HCT116 (cell line): Measurements from ENCODE around the gene APELA. TPM values are rescaled to one million over a fixed set of nuclear protein-coding genes. Genes with fewer than 3 reads are reported as not detected.

Source experiments
- ATAC-seq: fragments of 200-7000 bp; cut with Tn5 transposase; 2 replicates; pipeline ENCODE4 v1.9.1; 2020; ENCODE audit warnings: mild to moderate bottlenecking, moderate library complexity
- BruUV-seq: library from RNA; stranded (reverse); fragments of 400-500 nt; replicated peaks from 2 replicates; lab custom pipeline; 2021; lab: Mats Ljungman, UMichigan
- CTCF ChIA-PET: fragments of 300-600 bp; sonication (Branson Sonifier 250); formaldehyde crosslinking; loops from one replicate; lab custom pipeline; 2021; ENCODE audit warnings: antibody characterized with exemption; lab: Charles Lee
- POLR2A ChIA-PET: fragments of 300-600, 350-600 bp; sonication (Branson Sonifier 250); formaldehyde crosslinking; loops from one replicate; lab custom pipeline; 2021; ENCODE audit warnings: antibody characterized with exemption; lab: Charles Lee
- RAD21 ChIA-PET, 2 experiments: fragments of 300-600 bp; sonication (Branson Sonifier 250); formaldehyde crosslinking; loops; one replicate each; lab custom pipeline; 2023; ENCODE audit warnings: low total read pairs in 2 of 2; ENCODE audit not compliant: uncharacterized antibody in 2 of 2, unreplicated experiment in 2 of 2, low non-redundant PET in 1 of 2; lab: Charles Lee
- DNase-seq: peaks from one replicate; pipeline ENCODE4 v3.0.0-alpha.2; 2010; ENCODE audit warnings: low read depth, low spot score
- H2AFZ ChIP-seq: fragments of 200-600 bp; shearing (Covaris generic), sonication (generic); 2 replicates; pipeline ENCODE4 v1.6.1; 2017; ENCODE audit warnings: low read depth, mixed run types, mixed read lengths, antibody characterized with exemption, low read length; ENCODE audit not compliant: poor library complexity, severe bottlenecking
- H3K27ac ChIP-seq: 2 replicates; pipeline ENCODE4 v1.5.1; 2012; ENCODE audit warnings: low read depth, low read length
- H3K27me3 ChIP-seq: fragments of 200-600 bp; sonication (generic); 2 replicates; pipeline ENCODE4 v1.6.1; 2016; ENCODE audit warnings: mixed run types, low read length, mixed read lengths; ENCODE audit not compliant: insufficient read depth
- H3K36me3 ChIP-seq, 2 experiments: fragments of 200-500 bp in 1 of 2; fragments of 200-600 bp in 1 of 2; sonication (Bioruptor generic) in 1 of 2; sonication (generic) in 1 of 2; 2 replicates each; pipeline versions ENCODE4 v1.5.1 to v1.6.1; 2014 to 2016; ENCODE audit warnings: low read length in 2 of 2, inconsistent platforms in 1 of 2, mixed read lengths in 1 of 2, mixed run types in 1 of 2; ENCODE audit not compliant: insufficient read depth in 2 of 2, control insufficient read depth in 1 of 2
- H3K4me1 ChIP-seq, 2 experiments: fragments of 200-600 bp in 1 of 2; sonication (generic) in 1 of 2; 2 replicates each; pipeline versions ENCODE4 v1.5.1 to v1.6.1; 2012 to 2017; ENCODE audit warnings: low read length in 2 of 2, inconsistent platforms in 1 of 2, mild to moderate bottlenecking in 1 of 2, mixed read lengths in 1 of 2, mixed run types in 1 of 2, moderate library complexity in 1 of 2; ENCODE audit not compliant: insufficient read depth in 2 of 2, control insufficient read depth in 1 of 2
- H3K4me2 ChIP-seq: fragments of 200-600 bp; sonication (generic); 2 replicates; pipeline ENCODE4 v1.6.1; 2017; ENCODE audit warnings: mixed run types, low read length, mixed read lengths
- H3K4me3 ChIP-seq, 2 experiments: fragments of 200-600 bp in 1 of 2; sonication (generic) in 1 of 2; replicated peaks in 1 of 2; 2 replicates each; pipeline ENCODE4 v1.5.1; 2011 to 2016; ENCODE audit warnings: low read length in 2 of 2, control low read depth in 1 of 2, low read depth in 1 of 2, mild to moderate bottlenecking in 1 of 2, mixed read lengths in 1 of 2, mixed run types in 1 of 2
- H3K79me2 ChIP-seq: fragments of 200-600 bp; sonication (generic); 2 replicates; pipeline ENCODE4 v1.6.1; 2017; ENCODE audit warnings: mild to moderate bottlenecking, mixed run types, low read length, moderate library complexity, mixed read lengths; ENCODE audit not compliant: insufficient read depth
- H3K9ac ChIP-seq: fragments of 200-600 bp; sonication (generic); 2 replicates; pipeline ENCODE4 v1.6.1; 2016; ENCODE audit warnings: low read length, mixed read lengths
- H3K9me2 ChIP-seq: fragments of 200-600 bp; sonication (generic), shearing (Covaris generic); 2 replicates; pipeline ENCODE4 v1.6.1; 2017; ENCODE audit warnings: mixed run types, mild to moderate bottlenecking, moderate library complexity; ENCODE audit not compliant: insufficient read depth
- H3K9me3 ChIP-seq, 2 experiments: fragments of 200-500 bp in 1 of 2; fragments of 200-600 bp in 1 of 2; sonication (Bioruptor generic) in 1 of 2; sonication (generic) in 1 of 2; 2 replicates each; pipeline ENCODE4 v1.6.1; 2014 to 2017; ENCODE audit warnings: low read length in 2 of 2, mixed read lengths in 2 of 2, inconsistent platforms in 1 of 2, low read depth in 1 of 2, mild to moderate bottlenecking in 1 of 2, mixed run types in 1 of 2, moderate library complexity in 1 of 2; ENCODE audit not compliant: control insufficient read depth in 1 of 2, insufficient read depth in 1 of 2
- H4K20me1 ChIP-seq: fragments of 200-600 bp; sonication (generic), shearing (Covaris generic); 2 replicates; pipeline ENCODE4 v1.6.1; 2017; ENCODE audit warnings: mixed run types, mild to moderate bottlenecking, moderate library complexity; ENCODE audit not compliant: insufficient read depth
- CBX3 ChIP-seq: IDR thresholded peaks from 2 replicates; pipeline ENCODE4 v1.6.1; 2012; ENCODE audit warnings: low read depth
- EGR1 ChIP-seq: IDR thresholded peaks from 2 replicates; pipeline ENCODE4 v1.6.1; 2012; ENCODE audit warnings: low read depth
- ELF1 ChIP-seq: IDR thresholded peaks from 2 replicates; pipeline ENCODE4 v1.6.1; 2012; ENCODE audit warnings: low read depth, borderline replicate concordance
- EZH2 ChIP-seq: fragments of 200-600 bp; sonication (generic); IDR thresholded peaks from 2 replicates; pipeline ENCODE4 v1.6.1; 2017; ENCODE audit warnings: antibody characterized with exemption, mixed run types
- EZH2phosphoT487 ChIP-seq: fragments of 200-600 bp; IDR thresholded peaks from 2 replicates; pipeline ENCODE4 v1.6.1; 2018; ENCODE audit warnings: antibody characterized with exemption, borderline replicate concordance
- FOSL1 ChIP-seq: IDR thresholded peaks from 2 replicates; pipeline ENCODE4 v1.6.1; 2012; ENCODE audit warnings: low read depth
- JUND ChIP-seq: IDR thresholded peaks from 2 replicates; pipeline ENCODE4 v1.6.1; 2012
- POLR2A ChIP-seq: IDR thresholded peaks from 2 replicates; pipeline ENCODE4 v1.7.0; 2011; ENCODE audit warnings: borderline replicate concordance; ENCODE audit not compliant: insufficient read depth, insufficient read length; ENCODE audit errors: extremely low read depth
- POLR2AphosphoS5 ChIP-seq: IDR thresholded peaks from 2 replicates; pipeline ENCODE4 v1.6.1; 2011; ENCODE audit warnings: mild to moderate bottlenecking, low read depth, low read length, moderate library complexity
- RAD21 ChIP-seq: IDR thresholded peaks from 2 replicates; pipeline ENCODE4 v1.6.1; 2012; ENCODE audit warnings: low read depth, mild to moderate bottlenecking
- SIN3A ChIP-seq: IDR thresholded peaks from 2 replicates; pipeline ENCODE4 v1.6.1; 2012; ENCODE audit warnings: low read depth
- SP1 ChIP-seq: IDR thresholded peaks from 2 replicates; pipeline ENCODE4 v1.6.1; 2012; ENCODE audit warnings: low read depth
- SRF ChIP-seq: IDR thresholded peaks from 2 replicates; pipeline ENCODE4 v1.6.1; 2012; ENCODE audit warnings: low read depth
- ZFX ChIP-seq: fragments of 450-650 bp; IDR thresholded peaks from 2 replicates; pipeline ENCODE4 v1.6.1; 2017
- intact Hi-C: fragments of 100-400 bp; cut with micrococcal nuclease; formaldehyde crosslinking; loops from 2 replicates; pipeline ENCODE4 v1.10.0; 2022
- total RNA-seq: library from RNA; stranded (reverse); gene quantifications from one replicate; pipeline ENCODE4 v1.2.1, GENCODE V29; 2021; ENCODE audit not compliant: unreplicated experiment
- TF ChIP-seq, protein P1 (sequence below): IDR thresholded peaks from 2 replicates; pipeline ENCODE4 v1.6.1; 2012
- TF ChIP-seq, protein P2 (sequence below): IDR thresholded peaks from 2 replicates; pipeline ENCODE4 v1.6.1; 2012; ENCODE audit warnings: low read depth
- TF ChIP-seq, protein P3 (sequence below), 3 experiments: fragments of 200-600 bp in 1 of 3; sonication (generic) in 1 of 3; IDR thresholded peaks in 2 of 3; conservative IDR thresholded peaks in 1 of 3; 2 replicates each; pipeline ENCODE4 v1.5.1; 2012 to 2017; ENCODE audit warnings: low read depth in 2 of 3, low read length in 2 of 3, antibody characterized with exemption in 1 of 3, borderline replicate concordance in 1 of 3, control low read depth in 1 of 3, mild to moderate bottlenecking in 1 of 3, mixed read lengths in 1 of 3, mixed run types in 1 of 3, moderate library complexity in 1 of 3; ENCODE audit not compliant: insufficient read depth in 1 of 3

Gene APELA
- total RNA-seq, 1 experiment from 2014 or later = not detected

DNA sequence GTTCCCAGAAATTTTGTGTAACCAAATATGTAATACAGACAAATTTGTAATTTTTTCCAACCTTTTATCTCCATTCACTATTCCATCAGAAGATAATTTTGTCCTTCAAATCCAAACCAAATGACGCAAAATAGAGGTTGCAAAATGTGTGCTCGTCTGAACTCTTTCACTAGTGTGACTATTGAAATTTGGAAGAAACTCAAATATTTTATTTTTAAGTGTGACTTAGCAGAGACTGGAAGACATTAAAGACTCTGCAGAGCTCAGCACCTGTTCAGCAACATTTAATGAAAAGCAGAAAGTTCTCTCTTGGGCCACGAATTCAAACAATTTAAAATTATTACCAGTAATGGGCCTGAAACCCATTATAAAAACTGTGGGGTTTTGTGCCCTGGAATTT, 30.0 kb upstream of the APELA start:
- TF ChIP-seq ELF1 = no peak
- TF ChIP-seq SRF = no peak
- TF ChIP-seq EZH2phosphoT487 = no peak
- POLR2A ChIA-PET = no interaction called here
- no peak for ATAC-seq

DNA sequence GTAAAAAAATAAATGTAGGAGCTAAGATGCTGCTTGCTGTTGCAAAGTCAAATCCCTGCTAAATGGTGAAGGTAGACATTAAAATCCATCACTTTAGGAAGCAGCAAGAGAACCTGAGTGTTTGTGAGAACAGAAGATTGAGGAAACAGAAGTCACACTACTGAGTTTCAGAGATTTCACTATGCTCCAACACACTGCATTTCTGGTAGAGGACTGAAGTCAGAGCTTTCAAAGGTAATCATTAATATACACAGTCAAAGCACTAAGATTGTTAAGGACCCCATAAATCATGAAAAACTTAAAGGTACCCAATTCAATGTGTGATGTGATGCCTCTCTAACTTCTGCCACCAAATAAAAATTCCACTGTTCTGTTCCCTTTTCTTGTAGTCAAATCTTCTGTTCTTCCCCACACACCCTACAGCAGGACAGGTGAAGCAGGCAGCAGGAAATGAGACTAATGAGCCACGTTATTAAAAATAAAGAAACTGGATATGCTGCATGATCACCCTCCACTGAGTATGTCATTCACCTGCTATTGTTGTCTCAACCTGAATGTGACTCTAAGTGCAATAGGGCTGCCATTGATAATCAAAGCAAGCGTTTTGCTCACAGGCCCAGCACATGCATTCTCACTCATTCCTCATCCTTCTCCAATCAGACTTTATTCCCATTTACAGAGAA, 28.9 kb upstream of the APELA start:
- H2AFZ ChIP-seq = no peak overlapping the region
- no peaks in the 10 kb centered on the region for H3K9me3 ChIP-seq
- no peaks in the 10 kb centered on the region for H3K36me3 ChIP-seq
- no peak for ATAC-seq
- RAD21 ChIA-PET = no interaction called here
- no peaks in the 10 kb centered on the region for H3K27me3 ChIP-seq
- no peak overlapping the region for H3K4me3 ChIP-seq
- CTCF ChIA-PET = no interaction called here
- intact Hi-C loops = no loop called here
- H3K9ac ChIP-seq = no peak overlapping the region
- no TSS peak for BruUV-seq
- no peaks in the 10 kb centered on the region for H3K79me2 ChIP-seq
- no peaks in the 10 kb centered on the region for H4K20me1 ChIP-seq
- POLR2A ChIA-PET = no interaction called here
- no peak overlapping the region for H3K27ac ChIP-seq
- H3K4me1 ChIP-seq = no peaks in the 10 kb centered on the region
- no peak overlapping the region for H3K4me2 ChIP-seq
- no peak for DNase-seq
- H3K9me2 ChIP-seq = no peaks in the 10 kb centered on the region
- TF ChIP-seq EZH2 (no peak), FOSL1 (no peak), ZFX (no peak), EGR1 (no peak), CBX3 (no peak), POLR2A (no peak), POLR2AphosphoS5 (no peak), RAD21 (no peak), JUND (no peak), SP1 (no peak), SIN3A (no peak), EZH2phosphoT487 (no peak)
- TF ChIP-seq, protein P1, sequence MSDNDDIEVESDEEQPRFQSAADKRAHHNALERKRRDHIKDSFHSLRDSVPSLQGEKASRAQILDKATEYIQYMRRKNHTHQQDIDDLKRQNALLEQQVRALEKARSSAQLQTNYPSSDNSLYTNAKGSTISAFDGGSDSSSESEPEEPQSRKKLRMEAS = no peak
- TF ChIP-seq, protein P2, sequence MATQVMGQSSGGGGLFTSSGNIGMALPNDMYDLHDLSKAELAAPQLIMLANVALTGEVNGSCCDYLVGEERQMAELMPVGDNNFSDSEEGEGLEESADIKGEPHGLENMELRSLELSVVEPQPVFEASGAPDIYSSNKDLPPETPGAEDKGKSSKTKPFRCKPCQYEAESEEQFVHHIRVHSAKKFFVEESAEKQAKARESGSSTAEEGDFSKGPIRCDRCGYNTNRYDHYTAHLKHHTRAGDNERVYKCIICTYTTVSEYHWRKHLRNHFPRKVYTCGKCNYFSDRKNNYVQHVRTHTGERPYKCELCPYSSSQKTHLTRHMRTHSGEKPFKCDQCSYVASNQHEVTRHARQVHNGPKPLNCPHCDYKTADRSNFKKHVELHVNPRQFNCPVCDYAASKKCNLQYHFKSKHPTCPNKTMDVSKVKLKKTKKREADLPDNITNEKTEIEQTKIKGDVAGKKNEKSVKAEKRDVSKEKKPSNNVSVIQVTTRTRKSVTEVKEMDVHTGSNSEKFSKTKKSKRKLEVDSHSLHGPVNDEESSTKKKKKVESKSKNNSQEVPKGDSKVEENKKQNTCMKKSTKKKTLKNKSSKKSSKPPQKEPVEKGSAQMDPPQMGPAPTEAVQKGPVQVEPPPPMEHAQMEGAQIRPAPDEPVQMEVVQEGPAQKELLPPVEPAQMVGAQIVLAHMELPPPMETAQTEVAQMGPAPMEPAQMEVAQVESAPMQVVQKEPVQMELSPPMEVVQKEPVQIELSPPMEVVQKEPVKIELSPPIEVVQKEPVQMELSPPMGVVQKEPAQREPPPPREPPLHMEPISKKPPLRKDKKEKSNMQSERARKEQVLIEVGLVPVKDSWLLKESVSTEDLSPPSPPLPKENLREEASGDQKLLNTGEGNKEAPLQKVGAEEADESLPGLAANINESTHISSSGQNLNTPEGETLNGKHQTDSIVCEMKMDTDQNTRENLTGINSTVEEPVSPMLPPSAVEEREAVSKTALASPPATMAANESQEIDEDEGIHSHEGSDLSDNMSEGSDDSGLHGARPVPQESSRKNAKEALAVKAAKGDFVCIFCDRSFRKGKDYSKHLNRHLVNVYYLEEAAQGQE = no peak
- TF ChIP-seq, protein P3, sequence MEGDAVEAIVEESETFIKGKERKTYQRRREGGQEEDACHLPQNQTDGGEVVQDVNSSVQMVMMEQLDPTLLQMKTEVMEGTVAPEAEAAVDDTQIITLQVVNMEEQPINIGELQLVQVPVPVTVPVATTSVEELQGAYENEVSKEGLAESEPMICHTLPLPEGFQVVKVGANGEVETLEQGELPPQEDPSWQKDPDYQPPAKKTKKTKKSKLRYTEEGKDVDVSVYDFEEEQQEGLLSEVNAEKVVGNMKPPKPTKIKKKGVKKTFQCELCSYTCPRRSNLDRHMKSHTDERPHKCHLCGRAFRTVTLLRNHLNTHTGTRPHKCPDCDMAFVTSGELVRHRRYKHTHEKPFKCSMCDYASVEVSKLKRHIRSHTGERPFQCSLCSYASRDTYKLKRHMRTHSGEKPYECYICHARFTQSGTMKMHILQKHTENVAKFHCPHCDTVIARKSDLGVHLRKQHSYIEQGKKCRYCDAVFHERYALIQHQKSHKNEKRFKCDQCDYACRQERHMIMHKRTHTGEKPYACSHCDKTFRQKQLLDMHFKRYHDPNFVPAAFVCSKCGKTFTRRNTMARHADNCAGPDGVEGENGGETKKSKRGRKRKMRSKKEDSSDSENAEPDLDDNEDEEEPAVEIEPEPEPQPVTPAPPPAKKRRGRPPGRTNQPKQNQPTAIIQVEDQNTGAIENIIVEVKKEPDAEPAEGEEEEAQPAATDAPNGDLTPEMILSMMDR (IDR thresholded peaks at IDR 0.05 in 2 of 3, conservative IDR thresholded peaks at IDR 0.05 in 1 of 3; ENCODE audit: borderline replicate concordance in 1 of 3, insufficient read depth in 1 of 3, low read depth in 2 of 3, low read length in 2 of 3) = no peak

More for the DNA sequence above, 30.0 kb upstream of the APELA start:
- Histone ChIP-seq H3K27me3 (no peaks in the 10 kb centered on the region), H3K4me3 (no peak overlapping the region), H3K9ac (no peak overlapping the region), H3K9me2 (no peaks in the 10 kb centered on the region), H3K36me3 (no peaks in the 10 kb centered on the region), H4K20me1 (no peaks in the 10 kb centered on the region), H2AFZ (no peak overlapping the region), H3K9me3 (no peaks in the 10 kb centered on the region), H3K27ac (no peak overlapping the region), H3K4me1 (no peaks in the 10 kb centered on the region), H3K79me2 (no peaks in the 10 kb centered on the region), H3K4me2 (no peak overlapping the region)
- no peak for DNase-seq
- RAD21 ChIA-PET = no interaction called here
- intact Hi-C loops = no loop called here
- BruUV-seq = no TSS peak
- CTCF ChIA-PET = no interaction called here
